ENCODE results near the gene TBC1D8B. TPM values are rescaled to one million over a fixed set of nuclear protein-coding genes. Genes with fewer than 3 reads are reported as not detected.

The TBC1D8B gene
- total RNA-seq, 1 donor from 2014 or later: 0.43 TPM

Other genes with a start within 250 kb of the TBC1D8B start
- 6.5 and 8.0 TPM in 2 replicates for gene RADX, start 190.7 kb upstream of the TBC1D8B start, total RNA-seq
- gene RNF128, start 76.0 kb upstream of the TBC1D8B start, total RNA-seq: not detected in 2 replicates
- gene RIPPLY1, start 100.7 kb downstream of the TBC1D8B start, total RNA-seq: not detected in 2 replicates
- not detected in 2 replicates for gene CLDN2, start 117.7 kb downstream of the TBC1D8B start, total RNA-seq
- 5.6 and 5.7 TPM in 2 replicates for gene MORC4, start 197.5 kb downstream of the TBC1D8B start, total RNA-seq

All from activated T-helper 2 cell treated with anti-CD3 and anti-CD28 coated beads, Interferon-gamma antibody, Interleukin-2, Interleukin-4, amounts not matched to agents 10 μg/mL and 5 μg/mL and 100 μg/mL, durations not matched to agents 14 hours and 24 hours and 36 hours (primary cell).